Fibroblast of skin of back (primary cell): ENCODE results near the gene IL17RD. TPM values are rescaled to one million over a fixed set of nuclear protein-coding genes. Genes with fewer than 3 reads are reported as not detected.

Source experiments
- DNase-seq: peaks from one replicate; pipeline ENCODE4 v3.0.0-alpha.2; 2013
- polyA plus RNA-seq, 2 experiments: library from polyadenylated mRNA; unstranded; fragments of 120-200 nt; gene quantifications; one replicate each; pipeline ENCODE4 v1.2.1, GENCODE V29; 2013; ENCODE audit not compliant: insufficient read length in 2 of 2

IL17RD gene
- polyA plus RNA-seq (2013, experiment 1 of 2; ENCODE audit: insufficient read length): 1.7 TPM
- polyA plus RNA-seq (2013, experiment 2 of 2; ENCODE audit: insufficient read length): 2.6 TPM

- peak; percentile 76 for DNase-seq
Observed at GRCh38 chr3:57164657-57165573, at the start of gene IL17RD. IL17RD (minus strand) TSS chr3:57165353; CDS start chr3:57165286, 67 bp downstream.

- no peak for DNase-seq
Observed at GRCh38 chr3:57206423-57206822, 41.3 kb upstream of the IL17RD start.

GRCh38 chr3:57199895-57200297, 34.7 kb upstream of the IL17RD start, which contains the start of gene HESX1:
HESX1 (minus strand) TSS chr3:57199978; CDS start chr3:57199918, 60 bp downstream.
- DNase-seq: no peak

- DNase-seq: no peak
Observed at GRCh38 chr3:57194641-57195040, 29.5 kb upstream of the IL17RD start.

GRCh38 chr3:57192028-57192427, 26.9 kb upstream of the IL17RD start:
- DNase-seq: no peak

GRCh38 chr3:57184526-57184925, 19.4 kb upstream of the IL17RD start:
- no peak for DNase-seq

- no peak for DNase-seq
Observed at GRCh38 chr3:57179580-57180410, 14.6 kb upstream of the IL17RD start.

- DNase-seq: no peak
Observed at GRCh38 chr3:57176045-57176444, 10.9 kb upstream of the IL17RD start.

GRCh38 chr3:57173687-57174086, 8.5 kb upstream of the IL17RD start:
- no peak for DNase-seq

GRCh38 chr3:57170946-57171345, 5.8 kb upstream of the IL17RD start:
- DNase-seq: no peak

- peak; percentile 64 for DNase-seq
Observed at GRCh38 chr3:57169872-57170623, 4.9 kb upstream of the IL17RD start.

- DNase-seq: no peak
Observed at GRCh38 chr3:57169108-57169507, 4.0 kb upstream of the IL17RD start.

GRCh38 chr3:57168151-57168550, 3.0 kb upstream of the IL17RD start:
- no peak for DNase-seq

- DNase-seq: no peak
Observed at GRCh38 chr3:57166660-57167059, 1.5 kb upstream of the IL17RD start.

GRCh38 chr3:57165641-57166040, 488 bp upstream of the IL17RD start:
- no peak for DNase-seq

GRCh38 chr3:57164217-57164656, 916 bp downstream of the IL17RD start:
- DNase-seq: no peak

GRCh38 chr3:57163751-57164150, 1.4 kb downstream of the IL17RD start:
- no peak for DNase-seq

GRCh38 chr3:57161915-57162314, 3.2 kb downstream of the IL17RD start:
- DNase-seq: no peak

GRCh38 chr3:57160765-57161538, 4.2 kb downstream of the IL17RD start:
- no peak for DNase-seq

- DNase-seq: no peak
Observed at GRCh38 chr3:57160076-57160764, 4.9 kb downstream of the IL17RD start.
